Measurements from ENCODE around the gene CD7.

Gene CD7

DNA sequence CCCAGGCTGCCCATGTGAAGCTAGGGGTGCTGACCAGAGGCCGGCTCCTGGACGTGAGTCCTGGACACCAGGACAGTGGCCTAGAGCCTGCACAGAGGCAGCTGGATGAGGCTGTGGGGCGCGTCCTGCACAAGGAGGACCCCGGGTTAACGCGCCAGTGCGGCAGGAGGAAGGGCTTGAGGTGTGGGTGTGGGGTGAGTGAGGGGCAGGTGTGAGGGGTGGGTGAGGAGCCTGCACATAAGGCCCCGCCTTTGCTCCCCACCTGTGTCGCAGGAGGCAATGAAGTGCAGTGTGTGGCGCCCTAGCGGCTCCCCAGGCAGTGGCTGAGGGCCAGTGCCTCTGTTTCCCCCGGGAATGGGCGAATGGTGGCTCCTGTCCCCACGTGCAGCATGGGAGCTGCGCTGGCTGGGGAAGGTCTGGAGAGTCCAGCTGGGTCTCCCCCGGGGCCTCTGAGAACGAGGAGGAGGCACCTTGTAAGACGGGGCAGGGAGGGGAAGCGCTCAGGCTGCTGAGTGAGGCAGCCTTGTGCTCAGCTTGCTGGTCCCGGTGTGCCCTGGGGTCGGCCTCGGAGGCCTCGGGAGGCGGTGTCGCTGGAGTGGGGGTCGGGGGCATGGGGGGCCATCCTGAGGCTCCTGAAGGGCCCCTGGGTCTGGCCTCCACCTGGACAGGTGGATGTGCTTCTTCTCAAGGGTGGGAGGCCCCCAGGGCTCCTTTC is 3.2 kb downstream of the CD7 start:
- no peak for DNase-seq

DNA sequence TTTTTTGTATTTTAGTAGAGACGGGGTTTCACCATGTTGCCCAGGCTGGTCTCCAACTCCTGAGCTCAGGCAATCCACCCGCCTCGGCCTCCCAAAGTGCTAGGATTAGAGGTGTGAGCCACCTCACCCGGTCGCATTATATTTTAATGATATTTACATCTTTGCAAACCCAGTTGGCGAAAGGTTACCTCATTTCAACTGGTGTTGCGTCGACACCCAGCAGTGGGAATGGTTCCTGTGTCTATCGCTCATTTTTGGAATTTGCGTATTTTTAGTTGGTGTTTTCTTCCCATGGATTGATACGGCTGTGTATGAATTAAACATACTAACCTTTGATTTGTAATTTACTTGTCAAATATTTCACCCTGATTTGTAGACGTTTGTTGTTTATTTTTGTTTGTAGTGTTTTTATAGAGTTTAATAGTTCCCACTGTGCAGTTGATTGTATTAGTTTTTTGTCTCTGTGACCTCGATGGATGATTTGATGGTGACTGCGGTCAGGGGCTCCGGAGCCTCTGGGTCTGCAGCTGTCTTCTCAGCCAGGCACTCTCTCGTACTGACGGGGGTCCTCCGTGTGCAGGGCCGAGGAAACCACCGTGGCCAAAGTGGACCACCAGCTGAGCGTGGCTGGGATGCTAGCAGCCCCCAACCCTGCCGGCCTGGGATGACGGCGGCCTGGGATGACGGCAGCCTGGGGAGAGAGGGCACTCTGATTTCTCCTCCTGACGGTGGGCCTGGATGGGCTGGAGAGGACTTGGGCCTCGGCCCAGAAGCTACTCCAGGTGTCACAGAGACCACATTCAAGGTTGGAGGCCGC is 4.0 kb downstream of the CD7 start:
- no peak for DNase-seq

DNA sequence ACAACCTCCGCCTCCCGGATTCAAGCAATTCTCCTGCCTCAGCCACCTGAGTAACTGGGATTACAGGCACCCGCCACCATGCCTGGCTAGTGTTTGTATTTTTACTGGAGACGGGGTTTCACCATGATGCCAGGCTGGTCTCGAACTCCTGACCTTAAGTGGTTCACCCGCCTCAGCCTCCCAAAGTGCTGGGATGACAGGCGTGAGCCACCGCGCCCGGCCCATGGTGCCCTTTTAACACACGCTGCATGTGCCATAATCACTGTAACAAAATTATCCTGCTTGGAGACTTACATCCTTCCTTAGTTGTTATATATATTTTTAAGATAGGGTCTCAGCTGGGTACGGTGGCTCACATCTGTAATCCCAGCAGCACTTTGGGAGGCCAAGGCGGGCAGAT is 5.4 kb downstream of the CD7 start:
- no peak for DNase-seq

DNA sequence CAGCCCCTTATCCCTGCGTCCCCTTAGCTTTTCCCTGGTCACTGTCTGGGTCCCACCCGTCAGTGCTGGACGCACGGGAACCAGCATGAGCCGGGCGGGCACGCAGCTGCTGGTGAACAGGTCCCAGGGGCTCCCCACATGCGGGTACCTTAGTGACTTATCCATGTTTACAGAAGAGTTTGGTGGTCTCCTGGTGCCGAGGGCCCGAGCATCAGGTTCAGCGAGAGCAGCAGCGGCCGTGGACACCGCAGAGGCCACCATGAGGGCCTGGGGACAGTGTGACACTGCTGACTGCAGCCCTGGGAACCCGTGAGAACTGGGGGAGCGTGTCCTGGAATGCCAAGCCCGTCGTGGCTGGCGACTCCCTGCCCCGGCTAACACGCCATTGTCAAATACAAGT is 6.5 kb downstream of the CD7 start:
- DNase-seq = no peak

DNA sequence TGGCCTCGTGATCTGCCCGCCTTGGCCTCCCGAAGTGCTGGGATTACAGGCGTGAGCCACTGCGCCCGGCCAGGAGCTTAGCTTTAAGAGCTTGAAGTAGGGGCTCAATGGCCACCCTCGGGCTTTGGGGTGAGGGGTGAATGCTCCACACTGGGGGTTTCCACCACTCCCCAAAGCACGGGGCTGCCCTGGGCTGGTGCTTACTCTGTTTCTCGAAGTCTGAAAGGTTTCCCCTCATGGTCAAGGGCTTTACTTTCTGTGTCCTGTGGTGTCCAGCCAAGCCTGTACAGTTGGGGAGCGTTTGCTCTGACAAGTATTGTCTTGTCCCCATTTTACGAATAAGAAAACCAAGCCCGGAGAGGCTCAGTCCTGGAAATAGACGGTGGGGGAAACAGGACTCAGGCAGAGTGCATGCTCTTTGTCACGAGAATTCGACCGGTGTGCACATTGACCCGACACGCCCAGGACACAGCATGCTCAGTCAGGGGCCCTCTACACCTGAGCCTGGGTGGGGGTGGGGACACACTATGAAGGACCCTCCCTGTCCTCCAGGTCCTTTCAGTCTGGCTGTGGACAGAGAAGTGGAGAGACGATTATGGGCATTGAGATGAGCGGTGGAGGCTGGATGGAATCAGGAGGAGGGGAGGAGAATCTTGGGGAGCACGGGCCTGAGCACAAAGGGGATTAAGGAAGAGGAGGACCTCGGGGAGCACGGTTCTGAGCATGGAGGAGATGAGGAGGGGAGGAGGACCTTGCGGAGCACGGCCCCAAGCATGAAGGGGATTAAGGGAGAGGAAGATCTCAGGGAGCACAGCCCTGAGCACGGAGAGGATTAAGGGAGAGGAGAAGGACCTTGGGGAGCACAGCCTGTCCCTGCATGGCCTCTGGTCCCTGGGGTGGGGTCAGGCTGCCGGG is 7.5 kb downstream of the CD7 start:
- DNase-seq = no peak

DNA sequence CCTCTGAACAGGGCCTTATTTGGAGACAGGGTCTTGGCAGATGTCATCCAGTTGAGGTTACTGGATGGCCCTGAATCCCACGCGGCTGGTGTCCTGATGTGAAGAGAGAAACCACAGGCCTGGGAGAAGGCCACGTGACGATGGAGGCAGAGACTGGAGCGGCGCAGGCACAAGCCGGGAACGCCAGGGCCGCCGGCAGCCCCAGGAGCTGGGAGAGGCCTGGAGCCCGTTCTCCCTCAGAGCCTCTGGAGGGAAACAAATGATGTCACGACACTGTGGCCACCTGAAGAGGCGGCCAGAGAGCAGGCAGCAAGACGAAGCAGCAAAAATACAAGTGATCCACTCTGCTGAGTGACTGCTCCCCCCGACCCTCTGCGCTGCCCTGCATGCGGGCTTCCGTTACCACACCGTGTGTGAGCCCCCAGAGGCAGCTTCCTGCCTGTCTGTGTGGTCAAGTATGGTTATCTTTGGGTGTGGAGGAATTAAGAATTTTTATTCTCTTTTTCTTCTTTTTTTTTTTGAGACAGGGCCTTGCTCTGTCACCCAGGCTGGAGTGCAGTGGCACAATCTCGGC is 11.6 kb downstream of the CD7 start:
- DNase-seq = no peak

DNA sequence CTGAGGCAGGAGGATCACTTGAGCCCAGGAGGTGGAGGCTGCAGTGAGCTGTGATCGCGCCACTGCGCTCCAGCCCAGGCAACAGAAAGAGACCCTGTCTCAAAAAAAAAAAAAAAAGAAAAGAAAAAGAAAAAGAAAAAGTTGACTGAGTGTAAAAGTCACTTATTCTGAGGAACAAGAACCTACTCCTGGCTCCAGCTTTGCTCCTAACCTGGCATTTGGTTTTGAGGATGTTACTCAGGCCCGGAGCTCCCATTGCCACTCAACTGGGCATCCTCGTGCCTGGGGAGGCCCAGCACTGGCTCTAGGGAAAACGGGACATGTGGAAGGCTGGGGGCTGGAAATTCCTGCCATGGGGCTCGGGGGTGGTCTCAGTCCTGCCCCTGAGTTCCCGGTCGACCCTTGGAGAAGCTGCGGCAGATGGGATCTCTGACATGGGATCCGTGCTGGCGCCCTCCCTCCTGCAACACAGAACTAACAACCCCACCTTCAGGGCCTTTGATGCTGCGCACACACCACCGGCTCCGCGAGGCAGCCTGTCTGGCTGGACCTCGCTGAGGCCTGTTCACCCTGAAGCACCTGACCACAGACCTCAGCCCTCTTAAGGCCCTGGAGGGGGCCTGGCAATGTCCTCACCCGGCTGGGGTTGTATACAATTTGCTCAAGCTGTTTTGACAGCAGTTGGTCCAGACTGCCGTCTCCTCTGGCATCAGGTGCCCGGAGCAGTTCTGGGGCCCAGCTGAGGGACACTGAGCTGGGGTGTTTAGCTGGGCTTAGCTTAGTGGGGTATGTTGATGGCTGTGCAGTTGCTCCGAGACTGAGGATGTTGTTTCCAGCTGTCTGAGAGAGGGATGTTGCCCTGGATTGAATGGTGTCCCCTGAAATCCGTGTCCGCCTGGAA is 12.3 kb downstream of the CD7 start:
- no peak for DNase-seq

DNA sequence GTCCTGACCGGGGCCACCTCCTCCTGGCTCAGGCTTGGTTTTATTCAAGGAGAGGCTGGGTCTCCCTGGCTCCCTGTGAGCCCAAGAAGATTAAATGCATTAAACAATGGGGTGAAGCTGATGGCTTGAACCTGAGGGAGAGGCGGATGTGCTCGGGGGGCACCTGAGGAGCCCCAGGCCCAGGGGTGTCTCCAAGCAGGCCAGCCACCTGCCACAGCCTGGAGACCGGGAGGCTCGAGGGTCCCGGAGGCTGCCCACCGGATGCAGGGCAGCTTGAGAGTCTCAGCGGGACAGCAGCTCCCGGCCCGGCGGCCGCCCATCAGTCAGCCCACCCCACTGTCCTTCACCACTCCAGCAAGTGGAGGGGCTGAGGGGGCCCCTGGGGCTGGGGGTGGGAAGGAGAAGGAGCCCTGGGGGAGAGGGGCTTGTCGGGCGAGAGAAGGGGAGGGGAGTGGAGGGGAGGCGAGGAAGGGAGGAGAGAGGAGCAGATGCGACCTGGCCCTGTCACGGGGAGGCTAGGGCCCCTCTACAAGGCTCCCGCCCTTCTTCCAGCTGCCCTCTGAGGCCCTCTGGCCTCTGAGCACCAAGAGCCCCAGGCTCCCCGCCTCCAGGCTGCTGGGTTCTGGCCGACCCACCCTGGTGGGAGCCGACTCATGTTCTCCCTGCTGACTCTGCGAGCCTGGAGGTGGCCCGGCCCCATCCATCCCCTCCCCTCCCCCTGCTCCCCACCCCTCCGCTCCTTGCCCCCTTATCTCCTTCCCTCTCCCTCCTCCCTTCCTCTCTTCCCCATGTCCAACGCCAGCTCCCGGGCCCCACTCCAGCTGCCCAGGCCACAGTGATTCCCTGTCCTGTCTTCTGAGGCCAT is 13.2 kb downstream of the CD7 start:
- DNase-seq = no peak

DNA sequence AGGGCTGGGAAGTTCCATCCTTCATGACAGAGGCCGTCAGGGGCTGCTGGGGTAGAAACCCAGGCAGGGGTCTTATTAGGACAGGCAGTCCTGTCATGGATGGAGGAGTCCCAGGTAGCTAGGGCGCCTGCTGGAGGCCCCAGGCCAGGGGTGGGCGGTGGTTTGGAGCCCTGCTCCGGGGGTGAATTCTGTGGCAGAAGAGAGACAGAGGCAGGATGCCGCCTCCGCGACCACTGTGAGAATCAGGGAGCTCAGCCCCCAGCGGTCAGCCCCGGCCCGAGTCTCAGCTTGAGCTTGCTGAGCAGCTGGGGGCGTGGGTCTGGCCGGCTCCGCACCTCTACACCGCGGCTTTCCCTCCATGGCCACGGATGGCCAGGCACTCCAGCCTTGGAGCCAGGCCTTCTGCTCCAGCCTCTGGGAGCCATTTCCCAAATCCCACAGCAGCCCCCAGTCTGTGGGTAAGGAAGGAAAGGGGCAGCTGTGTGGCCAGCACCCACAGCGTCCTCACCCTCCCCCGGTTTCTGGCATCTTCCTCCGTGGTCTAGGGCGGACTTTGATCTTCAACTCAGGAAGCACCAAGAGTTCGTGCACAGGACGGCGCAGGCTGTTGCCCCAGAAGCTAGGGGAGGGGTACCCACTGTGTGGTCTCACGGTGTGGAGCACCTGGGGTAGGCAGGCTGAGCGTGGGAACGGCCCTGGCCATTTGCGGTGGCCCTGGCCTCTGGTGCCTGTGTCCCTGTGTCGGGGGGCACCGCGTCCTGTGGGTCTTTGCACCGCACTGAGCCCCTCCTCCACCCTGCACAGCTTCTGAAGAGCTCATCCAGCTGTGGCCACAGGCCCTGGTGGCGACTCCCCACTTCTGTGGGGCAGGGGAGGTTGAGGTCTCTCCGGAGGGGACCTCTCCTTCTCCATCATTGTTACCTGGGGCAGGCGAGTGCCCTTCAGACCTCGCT is 14.1 kb downstream of the CD7 start:
- no peak for DNase-seq

DNA sequence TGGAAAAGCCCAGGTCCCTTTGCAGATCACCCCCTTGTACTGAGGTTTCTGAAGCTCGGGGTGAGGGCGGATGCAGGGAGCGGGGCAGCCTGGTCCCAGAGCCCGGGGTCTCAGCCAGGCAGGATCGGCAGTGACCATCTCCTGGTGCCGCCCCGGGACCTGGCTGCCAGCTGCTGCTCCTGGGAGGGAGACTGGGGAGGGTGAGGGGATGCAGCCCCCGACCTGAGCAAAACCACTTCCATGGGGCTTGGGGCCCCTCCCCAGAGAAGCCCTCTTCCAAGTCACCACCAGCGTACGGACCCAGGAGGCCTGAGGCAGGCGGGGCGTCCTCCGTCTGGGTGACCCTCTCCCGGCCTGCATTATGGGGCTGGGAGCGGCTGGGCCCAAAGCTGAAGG is 14.8 kb downstream of the CD7 start:
- no peak for DNase-seq

DNA sequence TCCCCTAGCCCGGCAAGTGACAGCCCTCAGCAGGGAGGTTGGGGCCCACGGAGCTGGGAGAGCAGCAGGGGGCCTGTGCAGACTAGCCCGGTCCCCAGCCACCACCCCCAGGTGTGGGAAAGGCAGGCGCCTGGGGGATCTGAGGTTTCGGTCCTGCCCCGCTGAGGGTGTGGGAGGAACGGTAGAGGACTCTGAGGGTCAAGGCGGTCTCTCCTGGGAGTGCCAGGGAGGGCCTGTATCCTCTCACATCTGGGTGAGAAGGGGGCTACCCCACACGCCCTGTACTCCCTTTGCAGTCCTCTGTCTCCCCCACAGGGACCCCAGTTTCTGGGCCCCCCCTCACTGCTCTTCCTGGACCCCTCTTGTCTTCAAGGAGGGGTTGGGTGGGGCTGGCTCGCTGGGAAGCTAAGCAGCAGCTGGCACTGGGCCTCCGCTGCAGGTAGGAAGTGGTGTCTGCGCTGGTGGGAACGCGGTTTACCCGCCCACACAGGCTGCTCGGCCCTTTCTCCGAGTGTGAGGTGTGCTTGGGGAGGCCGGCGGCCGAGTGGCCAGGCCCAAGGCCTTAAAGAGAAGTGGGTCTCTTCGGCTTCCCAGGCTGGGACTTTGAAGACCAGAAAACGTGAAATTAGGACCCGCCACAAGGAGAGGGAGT is 15.4 kb downstream of the CD7 start:
- no peak for DNase-seq

DNA sequence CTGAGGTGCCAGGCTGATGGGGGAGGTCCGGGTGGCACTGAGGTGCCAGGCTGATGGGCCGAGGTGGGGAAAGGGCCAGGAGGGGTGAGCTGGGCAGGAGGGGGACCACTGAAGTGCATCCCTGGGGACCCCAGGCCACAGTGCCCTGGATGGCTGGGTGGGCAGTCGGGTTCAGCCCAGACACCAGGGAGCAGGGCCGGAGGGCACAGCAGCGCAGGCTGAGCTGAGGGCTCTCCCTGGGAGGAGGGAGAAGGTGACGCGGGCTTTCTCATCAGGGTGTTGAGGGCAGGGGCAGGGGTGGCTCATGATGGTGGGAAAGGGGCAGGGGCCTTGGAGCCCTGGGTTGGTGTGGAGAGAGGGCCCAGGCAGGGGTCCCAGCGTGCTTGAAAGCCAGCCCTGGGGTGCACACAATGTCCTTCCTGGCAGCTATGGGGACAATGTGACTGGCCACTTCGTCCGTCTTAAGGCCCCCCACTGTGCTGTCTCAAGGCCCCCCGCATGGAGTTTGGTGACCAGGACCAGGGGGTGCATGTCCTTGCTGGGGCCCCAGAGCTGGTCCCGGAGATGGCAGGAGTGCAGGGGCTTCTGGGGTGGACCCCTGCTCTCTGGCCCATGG is 16.0 kb downstream of the CD7 start:
- DNase-seq = no peak

DNA sequence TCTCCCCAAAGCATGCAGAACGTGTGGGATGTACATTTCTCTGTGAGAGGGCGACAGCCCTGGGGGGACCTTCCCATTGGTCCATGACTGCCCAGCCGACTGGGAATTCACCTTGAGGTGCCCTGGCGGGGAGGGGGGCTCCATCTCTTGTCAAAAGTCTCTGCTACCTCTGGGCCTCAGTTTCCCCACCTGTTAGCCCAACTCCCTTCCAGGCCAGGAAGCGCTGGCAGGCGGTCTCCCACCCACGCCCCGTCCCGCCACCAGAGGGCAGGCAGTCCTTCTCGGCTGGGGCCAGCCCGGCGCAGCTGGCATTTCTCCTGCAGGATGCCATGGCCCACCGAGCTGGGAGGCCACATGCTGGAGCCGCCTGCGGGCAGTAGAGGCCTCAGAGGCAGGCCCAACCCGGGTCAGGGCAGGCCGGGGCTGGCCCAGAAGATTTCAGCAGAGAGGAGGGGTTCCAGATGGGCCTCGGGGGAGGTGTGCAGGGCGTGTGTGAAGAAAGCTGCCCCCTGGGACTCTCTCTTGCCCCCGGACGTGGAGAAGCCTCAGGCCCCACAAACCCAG is 16.6 kb downstream of the CD7 start:
- peak; percentile 19 for DNase-seq

DNA sequence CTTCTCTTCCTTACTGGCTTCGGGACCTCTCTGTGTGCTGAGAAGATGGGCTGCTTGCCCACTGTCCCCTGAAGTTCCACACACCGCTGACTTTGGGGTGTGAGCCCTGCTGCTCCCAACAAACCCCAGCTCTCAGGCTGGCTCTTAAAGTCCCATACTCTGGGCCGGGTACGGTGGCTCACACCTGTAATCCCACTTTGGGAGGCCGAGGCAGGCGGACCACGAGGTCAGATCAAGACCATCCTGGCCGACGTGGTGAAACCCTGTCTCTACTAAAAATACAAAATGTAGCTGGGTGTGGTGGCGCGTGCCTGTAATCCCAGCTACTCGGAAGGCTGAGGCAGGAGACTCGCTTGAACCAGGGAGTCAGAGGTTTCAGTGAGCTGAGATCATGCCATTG is 17.2 kb downstream of the CD7 start:
- DNase-seq = no peak

DNA sequence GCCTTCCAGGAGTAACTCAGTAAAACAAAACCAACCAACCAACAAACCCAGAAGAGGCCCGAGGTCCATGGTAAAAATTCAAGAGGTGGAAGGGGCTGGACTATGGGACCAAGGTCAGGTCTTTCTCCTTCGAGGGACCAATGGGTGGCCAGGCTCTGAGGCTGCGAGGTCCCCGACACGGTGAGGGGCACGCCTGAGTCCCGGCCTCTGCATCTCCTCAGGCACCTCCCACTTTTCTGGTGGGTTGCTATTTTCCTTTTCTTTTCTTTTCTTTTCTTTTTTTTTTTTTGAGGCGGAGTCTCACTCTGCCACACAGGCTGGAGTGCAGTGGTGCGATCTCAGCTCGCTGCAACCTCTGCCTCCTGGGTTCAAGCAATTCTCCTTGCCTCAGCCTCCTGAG is 18.0 kb downstream of the CD7 start:
- no peak for DNase-seq

DNA sequence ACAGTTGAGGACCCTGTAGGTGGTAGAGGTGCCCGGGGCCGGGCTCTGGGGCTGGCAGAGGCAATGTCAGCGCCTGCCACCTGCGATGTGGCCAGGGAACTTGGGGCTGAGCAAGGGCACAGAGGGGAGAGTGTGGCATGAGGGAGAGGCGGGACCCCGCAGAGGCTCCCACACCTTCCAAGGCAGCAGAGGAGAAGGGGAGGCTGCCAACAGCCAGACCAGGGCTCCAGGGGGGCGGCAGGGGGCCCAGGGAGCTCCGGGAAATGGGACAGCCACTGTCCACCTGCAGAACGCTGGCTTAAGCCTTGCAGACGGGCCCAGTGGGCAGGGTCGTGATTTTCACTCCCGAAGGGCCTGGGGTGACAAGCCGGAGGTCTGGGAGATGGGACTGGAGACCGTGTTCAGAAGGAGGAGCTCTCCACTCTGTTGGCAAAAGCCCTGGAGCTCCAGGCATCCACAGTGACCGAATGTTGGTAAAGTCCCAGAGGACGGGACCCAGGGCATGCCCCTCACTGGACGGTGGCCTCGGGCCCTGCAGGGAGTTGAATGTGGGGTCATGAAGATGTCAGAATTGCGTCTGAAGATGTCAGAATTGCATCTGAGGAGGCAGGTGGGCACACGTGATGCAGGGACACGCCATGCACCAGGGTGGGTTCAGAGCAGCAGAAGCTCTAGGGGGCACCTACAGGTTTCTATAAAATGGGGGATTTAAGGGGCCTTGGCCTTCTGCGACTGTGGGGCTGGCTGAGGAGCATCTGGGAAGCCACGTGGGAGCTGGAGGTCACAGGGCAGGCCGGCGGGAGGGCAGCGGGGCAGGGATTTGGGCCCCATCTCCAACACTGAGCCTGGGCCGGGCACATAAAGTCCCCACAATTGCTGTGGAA is 18.6 kb downstream of the CD7 start:
- DNase-seq = no peak

Measured in DMS 273 treated with DMSO at 0.1 percent for 48 hours (cell line).